NCI-H2081 (cell line): ENCODE data around the gene TCN2.
A peak's percentile ranks its signal among the peaks of the same experiment; 100 is the strongest.
"Not testable (repeated sequence)": the region's sequence is repeated elsewhere in the genome, so short reads cannot be mapped to it uniquely, and the experiment has no call there.

Experiments
- DNase-seq, 2 experiments: peaks; one replicate each; lab custom pipeline; 2025; lab: John Stamatoyannopoulos, UW

The TCN2 gene

DNA sequence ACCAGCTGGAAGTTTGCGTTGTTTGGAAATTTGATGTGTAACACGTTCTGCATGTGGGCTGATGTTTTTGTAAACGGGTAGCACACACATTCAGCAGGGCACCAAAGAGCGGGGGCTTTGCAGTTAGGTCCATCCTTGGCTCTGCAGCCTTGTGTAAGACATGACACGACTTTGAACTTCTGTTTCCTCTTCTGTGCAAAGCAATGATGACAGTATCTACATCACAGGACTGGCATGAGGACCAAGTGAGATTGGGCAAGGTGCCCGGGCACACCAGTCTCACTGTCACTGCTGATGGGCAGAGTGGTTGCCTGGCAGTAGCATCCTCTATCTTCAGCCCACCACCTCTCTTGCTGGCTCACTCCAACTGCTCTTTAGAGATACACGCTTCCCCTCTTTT lies 3.3 kb downstream of the TCN2 start:
- no peak for DNase-seq

DNA sequence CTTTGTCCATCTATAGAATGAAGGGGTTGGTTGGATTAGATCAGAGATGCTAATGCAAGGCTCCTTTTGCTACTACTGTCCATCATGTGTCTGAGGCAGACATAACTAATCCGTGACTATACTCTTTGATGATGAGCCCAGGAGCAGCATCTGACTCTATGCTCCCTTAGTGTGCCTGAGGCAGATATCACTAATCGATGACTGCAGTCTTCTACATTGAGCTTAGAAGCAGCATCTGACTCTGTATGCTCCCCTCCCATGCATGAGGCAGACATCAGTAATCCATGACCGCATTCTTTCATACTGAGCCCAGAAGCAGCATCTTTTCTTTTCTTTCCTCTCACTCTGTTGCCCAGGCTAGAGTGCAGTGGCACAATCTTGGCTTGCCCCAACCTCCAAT lies 4.2 kb downstream of the TCN2 start:
- DNase-seq: no peak

DNA sequence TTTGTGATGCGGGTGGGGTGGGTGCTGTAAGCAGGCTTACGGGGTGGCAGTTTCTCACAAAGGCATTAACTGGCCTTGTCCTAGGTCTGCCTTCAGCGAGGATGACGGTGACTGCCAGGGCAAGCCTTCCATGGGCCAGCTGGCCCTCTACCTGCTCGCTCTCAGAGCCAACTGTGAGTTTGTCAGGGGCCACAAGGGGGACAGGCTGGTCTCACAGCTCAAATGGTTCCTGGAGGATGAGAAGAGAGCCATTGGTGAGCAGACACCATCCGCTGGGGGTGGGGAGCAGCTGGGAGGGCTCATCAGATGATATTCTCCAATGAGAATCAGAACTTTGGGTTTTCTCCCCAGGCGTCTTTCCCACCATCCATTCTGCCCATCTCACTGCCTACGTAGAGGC lies 5.8 kb downstream of the TCN2 start:
- DNase-seq: no peak

DNA sequence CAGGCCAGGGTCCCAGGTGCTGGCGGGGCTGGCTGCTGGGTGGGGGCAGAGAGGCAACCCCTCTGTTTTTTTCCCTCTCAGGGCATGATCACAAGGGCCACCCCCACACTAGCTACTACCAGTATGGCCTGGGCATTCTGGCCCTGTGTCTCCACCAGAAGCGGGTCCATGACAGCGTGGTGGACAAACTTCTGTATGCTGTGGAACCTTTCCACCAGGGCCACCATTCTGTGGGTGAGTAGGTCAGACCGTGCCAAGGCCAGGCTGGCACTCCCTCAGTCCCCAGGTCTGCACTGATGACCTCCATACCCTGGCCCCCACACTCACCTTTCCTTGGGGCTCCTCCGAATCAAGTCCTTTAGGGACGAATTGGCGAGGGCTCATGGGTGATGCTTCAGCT lies 7.3 kb downstream of the TCN2 start:
- DNase-seq: no peak

DNA sequence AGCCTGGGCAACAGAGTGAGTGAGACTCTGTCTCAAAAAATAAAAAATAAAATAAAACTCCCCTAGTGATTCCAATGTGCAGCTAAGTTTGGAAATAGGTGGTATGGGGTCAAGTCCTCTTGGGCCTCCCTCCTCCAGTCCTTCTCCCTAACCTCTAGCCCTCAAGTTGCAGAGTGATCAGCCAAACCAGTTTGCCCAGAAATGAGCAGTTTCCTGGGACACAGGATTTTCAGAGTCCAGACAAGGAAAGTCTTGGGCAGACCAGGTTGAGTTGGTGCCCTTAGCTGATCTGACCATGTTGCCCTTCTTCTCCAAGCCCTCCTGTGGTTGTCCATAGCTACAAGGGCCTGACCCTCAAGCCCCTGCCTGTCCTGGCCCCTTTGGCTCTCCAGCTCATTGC lies 7.9 kb downstream of the TCN2 start:
- DNase-seq: no peak

DNA sequence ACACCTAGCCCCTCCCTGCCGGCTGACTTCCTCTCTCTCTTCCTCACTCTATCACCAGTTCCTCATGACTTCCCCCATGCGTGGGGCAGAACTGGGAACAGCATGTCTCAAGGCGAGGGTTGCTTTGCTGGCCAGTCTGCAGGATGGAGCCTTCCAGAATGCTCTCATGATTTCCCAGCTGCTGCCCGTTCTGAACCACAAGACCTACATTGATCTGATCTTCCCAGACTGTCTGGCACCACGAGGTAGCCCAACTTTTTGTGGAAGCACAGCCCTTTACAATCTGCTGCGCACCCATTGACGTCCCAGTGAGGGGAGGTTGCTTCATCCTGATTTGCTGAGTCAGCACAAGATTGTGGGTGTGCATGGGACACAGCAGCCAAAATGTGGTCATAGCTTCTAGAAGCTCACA lies 8.6 kb downstream of the TCN2 start:
- no peak for DNase-seq

DNA sequence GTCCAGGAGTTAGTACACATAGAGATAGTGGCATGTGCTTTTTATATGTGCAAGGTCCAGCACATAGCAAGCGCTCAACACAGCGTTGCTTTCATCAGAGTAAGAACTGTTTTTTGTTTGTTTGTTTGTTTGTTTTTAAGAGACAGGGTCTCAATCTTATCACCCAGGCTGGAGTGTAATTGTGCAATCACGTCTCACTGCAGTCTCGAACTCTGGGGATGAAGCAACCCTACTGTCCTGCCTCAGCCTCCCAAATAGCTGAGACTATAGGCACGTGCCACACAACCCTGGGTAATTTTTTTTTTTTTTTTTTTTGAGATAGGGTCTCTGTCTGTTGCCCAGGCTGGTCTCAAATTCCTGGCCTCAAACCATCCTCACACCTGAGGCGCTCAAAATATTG lies 10.8 kb downstream of the TCN2 start:
- no peak for DNase-seq

DNA sequence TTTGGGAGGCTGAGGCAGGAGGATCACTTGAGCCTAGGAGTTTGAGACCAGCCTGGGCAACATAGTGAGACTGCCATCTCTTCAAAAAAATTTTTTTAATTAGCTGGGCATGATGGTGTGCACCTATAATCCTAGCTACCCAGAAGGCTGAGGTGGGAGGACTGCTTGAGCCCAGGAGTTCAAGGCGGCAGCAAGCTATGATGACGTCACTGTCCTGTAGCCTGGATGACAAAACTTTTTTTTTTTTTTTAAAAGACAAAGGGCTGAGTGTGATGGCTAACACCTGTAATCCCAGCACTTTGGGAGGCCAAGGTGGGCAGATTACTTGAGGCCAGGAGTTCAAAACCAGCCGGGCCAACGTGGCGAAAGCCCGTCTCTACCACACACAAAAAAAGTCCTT lies 12.9 kb downstream of the TCN2 start:
- not testable (repeated sequence) for DNase-seq

DNA sequence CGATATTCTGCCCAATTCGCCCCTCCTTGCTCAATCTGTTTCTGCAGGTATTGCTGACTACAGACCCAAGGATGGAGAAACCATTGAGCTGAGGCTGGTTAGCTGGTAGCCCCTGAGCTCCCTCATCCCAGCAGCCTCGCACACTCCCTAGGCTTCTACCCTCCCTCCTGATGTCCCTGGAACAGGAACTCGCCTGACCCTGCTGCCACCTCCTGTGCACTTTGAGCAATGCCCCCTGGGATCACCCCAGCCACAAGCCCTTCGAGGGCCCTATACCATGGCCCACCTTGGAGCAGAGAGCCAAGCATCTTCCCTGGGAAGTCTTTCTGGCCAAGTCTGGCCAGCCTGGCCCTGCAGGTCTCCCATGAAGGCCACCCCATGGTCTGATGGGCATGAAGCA lies 19.4 kb downstream of the TCN2 start:
- DNase-seq: no peak

DNA sequence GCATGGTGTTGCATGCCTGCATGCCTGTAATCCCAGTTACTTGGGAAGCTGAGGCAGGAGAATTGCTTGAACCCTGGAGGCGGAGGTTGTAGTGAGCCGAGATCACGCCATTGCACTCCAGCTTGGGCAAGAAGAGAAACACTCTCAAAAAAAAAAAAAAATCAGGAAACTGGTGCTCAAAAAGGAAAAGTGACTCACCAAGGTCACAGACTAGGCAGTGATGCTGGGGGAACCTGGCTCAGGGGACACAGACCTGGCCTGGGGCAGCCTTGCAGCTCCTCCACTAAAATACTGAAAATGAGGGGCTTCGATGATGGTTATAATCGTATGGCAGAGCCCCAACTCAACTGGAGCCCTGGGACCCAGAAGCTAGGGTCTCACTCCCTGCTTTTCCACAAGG lies 20.5 kb downstream of the TCN2 start:
- no peak for DNase-seq

DNA sequence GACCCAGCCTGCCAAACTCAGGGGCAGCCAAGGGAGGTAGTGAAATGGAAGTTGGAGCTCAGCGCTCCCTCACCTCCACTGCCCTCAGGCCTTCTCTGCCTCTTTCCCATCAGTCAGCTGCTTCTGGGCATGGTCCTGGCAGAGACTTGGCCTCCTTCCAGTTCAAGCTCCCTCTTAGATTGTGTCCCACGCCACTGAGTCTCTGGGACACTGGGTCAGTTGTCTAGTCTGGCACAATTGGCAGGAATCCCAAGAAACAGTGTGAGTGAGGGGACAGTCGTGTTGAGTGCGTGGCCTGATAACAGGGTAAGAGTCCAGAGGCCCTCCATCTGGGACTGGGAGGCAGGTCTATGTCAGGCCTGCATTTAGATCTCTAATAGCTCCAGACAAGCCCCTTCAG lies 21.5 kb downstream of the TCN2 start:
- no peak for DNase-seq

DNA sequence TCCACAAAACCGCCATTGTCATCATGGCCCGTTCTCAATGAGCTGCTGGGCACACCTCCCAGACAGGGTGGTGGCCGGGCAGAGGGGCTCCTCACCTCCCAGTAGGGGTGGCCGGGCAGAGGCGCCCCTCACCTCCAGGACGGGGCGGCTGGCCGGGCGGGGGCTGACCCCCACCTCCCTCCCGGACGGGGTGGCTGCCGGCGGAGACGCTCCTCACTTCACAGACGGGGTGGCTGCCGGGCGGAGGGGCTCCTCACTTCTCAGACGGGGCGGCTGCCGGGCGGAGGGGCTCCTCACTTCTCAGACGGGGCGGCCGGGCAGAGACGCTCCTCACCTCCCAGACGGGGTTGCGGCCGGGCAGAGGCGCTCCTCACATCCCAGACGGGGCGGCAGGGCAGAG lies 24.5 kb downstream of the TCN2 start:
- not testable (repeated sequence) for DNase-seq

DNA sequence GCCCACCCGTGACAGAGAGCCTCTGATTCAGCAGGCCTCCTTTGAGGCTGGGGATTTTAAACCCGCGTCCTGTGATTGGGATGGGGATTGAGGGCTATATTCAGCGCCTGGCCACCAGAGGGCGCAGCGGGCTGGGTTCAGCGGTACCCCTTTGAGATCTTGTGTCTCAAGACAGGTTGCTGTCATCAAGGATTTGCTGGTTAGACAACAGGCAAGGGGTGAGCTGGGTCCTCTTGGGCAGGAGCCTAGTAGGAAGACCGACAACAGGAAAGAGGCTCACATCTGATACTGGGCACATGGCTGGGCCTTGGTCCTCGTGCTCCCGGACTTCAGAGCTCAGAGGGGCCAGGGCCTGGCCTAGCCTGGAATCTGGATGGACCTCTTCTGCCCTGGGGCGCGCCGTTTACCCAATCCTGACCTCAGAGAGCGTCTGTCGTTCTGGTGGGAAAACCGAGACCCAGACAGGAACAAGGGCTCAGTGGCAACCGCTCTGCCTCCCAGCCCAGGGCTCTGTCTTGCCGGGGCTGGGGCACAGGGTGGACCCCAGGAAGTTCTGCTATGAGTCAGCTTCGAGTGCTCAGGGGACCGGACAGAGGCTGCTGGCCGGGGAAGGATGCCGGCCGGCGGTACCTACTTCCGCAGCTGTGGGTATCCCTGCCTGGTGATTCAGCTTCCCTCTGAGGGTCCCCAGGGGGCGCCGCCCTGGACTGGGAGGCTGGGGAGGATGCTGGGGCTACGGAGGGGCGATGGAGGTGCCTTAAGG lies 27.7 kb downstream of the TCN2 start:
- peak; percentile 48 to 54 for DNase-seq

DNA sequence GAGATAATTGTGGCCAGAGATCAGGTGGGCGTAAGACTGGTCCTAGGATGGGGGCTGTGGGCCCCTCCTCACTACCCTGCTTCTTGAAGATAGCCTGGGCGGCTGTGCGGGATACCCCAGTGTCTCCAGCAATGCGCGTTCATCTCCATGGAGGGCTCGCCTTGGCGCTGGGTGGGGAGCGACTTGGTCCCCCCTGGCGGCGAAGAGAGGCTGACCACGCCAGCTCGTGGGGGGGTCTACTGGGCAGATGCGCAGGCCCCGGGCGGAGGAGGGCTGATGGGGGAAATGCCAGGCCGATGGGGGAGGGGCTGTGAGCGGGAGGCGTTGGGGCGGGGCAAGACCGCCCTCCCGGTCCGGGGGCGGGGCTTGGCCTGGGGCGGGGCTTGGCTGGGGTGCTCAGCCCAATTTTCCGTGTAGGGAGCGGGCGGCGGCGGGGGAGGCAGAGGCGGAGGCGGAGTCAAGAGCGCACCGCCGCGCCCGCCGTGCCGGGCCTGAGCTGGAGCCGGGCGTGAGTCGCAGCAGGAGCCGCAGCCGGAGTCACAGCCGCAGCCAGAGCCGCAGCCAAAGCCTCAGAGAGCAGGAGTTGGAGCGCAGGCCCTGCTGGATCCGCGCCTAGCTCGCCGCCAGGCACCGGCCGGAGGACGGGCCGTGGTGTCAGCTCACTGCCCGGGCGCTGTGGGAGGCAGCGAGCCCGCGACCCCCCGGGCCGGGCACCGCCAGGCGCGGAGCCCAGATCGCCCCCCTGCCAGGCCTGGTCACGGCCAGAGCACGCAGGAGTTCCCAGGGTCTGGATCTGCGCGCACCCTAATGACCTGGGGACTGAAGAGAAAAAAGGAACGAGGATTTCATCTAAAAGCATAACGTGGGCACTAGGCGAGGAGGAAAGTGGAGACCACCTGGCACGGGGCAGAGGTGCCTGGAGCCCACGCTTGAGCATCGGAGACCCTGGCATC lies 28.6 kb downstream of the TCN2 start, which contains the start of gene SLC35E4:
Gene SLC35E4, plus strand, starts transcription at position 509 of the 953 bp plus-strand sequence. CDS start 670 bp downstream, outside the sequence.
- DNase-seq: peak; percentile 66 to 70

DNA sequence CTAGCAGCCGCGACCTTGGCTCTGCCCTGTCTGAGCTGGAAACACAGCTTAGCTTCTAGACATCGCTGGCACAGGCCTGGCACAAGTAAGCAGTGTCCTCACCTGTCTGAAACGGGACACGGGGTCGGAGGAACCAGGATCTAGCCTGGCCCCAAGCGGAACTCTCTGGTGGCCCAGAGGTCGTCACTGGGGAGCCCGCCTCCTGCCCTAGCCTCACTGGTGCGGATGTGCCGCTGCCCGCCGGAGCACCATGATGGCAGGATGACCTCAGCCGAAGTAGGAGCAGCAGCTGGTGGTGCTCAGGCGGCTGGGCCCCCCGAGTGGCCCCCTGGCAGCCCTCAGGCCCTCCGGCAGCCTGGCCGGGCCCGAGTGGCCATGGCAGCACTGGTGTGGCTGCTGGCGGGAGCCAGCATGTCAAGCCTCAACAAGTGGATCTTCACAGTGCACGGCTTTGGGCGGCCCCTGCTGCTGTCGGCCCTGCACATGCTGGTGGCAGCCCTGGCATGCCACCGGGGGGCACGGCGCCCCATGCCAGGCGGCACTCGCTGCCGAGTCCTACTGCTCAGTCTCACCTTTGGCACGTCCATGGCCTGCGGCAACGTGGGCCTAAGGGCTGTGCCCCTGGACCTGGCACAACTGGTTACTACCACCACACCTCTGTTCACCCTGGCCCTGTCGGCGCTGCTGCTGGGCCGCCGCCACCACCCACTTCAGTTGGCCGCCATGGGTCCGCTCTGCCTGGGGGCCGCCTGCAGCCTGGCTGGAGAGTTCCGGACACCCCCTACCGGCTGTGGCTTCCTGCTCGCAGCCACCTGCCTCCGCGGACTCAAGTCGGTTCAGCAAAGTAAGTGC lies 29.5 kb downstream of the TCN2 start:
- no peak for DNase-seq

DNA sequence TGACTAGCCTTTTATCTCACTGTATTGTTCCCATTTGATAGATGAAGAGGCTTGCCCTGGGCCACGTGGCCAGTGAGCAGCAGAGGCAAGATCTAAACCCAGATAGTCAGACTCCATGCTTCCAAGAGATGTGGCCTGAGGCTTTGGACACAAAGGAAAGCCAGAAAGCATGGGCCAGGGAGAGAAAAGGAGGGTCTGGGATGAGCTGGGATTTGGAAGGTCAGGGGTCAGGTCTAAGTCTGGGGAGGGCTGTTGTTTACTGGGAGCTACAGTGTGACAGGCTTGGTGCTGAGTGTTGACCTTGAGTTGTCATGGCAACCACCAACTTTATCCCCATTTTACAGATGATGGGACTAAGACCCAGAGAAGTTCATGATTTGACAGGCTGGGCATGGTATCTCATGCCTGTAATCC lies 30.7 kb downstream of the TCN2 start:
- DNase-seq: no peak

DNA sequence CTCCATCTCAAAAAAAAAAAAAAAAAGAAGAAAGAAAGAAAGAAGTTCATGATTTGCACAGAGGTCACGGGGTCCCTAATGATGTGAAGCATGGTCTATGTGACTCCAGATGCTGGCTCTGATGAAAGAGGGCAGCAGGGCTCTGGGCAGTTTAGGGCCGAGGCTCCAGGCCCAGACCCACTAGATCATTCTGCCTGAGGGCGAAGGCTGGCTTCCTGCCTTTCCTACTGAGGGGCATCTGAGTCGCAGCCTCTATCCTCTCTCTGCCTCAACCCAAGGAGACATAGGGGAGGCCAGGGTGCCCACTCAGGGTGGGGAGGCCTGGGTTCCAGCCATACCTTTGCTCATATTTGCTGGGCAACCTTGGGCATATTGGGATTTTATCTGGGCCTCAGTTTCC lies 33.4 kb downstream of the TCN2 start:
- no peak for DNase-seq

DNA sequence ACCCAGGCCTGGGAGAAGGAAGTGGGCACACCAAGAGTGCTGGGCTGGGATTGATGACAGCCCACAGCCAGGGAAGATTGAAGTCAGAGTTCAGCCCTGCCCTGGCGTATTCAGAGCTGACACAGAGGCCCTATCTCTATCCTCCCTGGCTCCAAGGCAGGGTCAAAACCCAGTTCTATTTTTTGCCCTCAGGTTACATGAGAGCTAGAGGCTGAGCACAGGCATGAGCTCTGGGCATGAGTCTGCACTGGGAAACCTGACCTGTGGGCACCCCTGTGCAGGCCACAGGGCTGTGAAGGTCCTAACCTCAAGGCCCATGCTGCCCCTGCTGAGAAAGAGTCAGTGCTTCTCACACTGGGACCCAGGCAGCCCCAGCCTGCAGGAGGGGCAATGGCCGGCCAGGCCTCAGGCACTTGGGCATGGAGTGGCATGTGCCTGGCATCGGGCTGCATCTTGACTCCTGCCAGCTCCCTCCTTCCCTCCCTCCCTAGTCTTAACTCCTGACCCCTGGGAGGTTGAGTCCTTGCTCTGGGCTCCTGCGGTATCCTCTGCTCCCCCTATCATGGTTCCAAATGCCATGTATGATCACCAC lies 34.0 kb downstream of the TCN2 start:
- no peak for DNase-seq

DNA sequence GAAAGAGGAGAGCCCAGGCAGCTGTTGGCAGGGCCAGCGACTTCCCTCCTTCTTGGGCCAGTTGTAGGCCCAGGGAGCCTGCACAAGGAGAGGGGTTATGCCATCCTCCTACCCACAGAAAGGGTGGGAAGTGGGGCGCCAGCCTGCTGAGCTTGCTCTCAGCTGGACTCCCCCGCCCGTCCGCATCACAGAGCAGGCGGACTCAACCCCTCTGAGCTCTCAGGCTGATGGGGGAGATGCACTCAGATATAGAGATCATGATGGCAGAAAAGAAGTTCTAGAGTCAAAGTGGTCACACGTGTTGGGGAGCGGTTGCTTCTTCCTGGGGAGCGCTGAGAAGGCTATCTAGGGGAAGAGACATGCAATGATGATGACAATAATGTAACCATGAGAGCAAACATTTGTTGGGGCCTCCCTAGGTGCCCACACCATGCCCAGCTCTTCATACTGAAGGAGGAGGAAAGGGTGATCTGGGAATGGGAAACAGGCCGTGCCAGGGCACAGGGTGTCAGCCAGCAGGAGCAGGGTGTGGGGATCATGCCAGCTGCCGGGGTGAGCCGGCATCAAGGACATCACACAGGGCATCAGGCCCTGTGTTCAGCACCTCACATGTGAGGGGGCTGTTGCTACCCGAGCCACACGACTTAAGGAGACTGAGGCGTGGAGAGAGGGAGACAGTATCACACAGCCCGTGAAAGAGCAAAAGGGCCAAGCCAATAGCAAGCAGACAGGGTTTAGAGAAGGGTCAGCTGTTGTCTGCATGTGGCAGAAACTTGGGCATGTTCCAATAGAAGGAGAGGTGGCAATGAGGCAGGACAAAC lies 36.3 kb downstream of the TCN2 start:
- DNase-seq: no peak

DNA sequence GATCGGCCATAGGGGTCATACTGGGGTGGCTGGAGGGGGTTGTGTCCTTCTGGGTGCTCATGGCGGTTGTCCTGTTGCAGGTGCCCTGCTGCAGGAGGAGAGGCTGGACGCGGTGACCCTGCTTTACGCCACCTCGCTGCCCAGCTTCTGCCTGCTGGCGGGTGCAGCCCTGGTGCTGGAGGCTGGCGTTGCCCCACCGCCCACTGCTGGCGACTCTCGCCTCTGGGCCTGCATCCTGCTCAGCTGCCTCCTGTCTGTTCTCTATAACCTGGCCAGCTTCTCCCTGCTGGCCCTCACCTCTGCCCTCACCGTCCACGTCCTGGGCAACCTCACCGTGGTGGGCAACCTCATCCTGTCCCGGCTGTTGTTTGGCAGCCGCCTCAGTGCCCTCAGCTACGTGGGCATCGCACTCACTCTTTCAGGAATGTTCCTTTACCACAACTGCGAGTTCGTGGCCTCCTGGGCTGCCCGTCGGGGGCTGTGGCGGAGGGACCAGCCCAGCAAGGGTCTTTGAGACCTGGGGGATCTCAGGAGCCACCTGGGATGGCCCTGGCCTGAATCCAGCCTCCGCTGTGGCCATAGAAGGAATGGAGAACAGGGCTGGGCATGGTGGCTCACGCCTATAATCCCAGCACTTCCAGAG lies 39.7 kb downstream of the TCN2 start:
- DNase-seq: no peak
